HG03159 (cell line): ENCODE data around the gene E2F6.

Experiments
- ATAC-seq: cut with Tn5 transposase; IDR thresholded peaks from one replicate; pipeline ENCODE4 v1.9.1; 2021; ENCODE audit warnings: mild to moderate bottlenecking, moderate library complexity; ENCODE audit not compliant: unreplicated experiment

E2F6 gene

DNA sequence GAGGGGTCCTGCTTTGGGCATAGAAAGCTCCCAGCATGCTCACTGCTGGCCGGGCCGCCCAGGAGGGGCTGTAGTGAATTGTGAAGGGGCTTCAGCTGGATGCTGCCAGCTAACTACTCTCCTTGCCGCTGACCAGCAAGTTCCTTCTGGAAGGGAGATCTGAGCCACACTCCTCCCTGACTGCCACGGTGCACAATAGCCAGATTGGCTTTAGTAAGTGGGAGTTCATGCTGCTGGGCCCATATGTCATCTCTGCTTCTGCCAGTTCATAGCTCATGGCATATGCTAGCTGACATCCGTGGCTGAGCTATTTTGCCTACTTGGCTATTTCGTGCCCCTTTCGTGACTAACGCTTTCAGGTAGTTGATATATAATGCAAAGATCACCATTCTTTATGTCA, 69.9 kb downstream of the E2F6 start:
- no peak for ATAC-seq

DNA sequence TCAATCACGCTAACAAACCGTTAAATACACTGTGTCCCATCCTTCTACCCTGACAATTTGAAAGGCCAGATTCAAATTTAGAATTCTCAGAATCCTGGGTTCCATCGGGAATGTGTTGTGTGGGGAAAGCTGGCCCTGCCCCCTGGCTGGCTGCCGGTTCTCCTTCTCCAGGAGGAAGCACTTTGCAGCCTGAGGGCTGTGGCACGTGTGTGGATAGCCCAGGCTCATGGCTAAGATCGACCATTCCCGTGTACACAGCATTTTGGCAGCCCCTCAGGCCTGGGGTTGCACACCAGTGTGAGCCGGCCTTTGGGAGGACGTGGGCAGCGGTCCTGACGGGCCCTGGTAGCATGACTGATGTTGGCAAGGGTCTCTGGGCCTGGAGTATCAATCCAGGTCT, 70.6 kb downstream of the E2F6 start:
- no peak for ATAC-seq
